GM23338 (cell line): Measurements from ENCODE around the gene BBS1. TPM values are rescaled to one million over a fixed set of nuclear protein-coding genes. Genes with fewer than 3 reads are reported as not detected.

Source experiments
- ATAC-seq: fragments of 200-7000 bp; cut with Tn5 transposase; 3 replicates; pipeline ENCODE4 v1.9.1; 2020
- DNase-seq: peaks from one replicate; pipeline ENCODE4 v3.0.0-alpha.2; 2015; ENCODE audit warnings: low spot score
- H2AFZ ChIP-seq: fragments of 200-600 bp; sonication (generic); 2 replicates; pipeline ENCODE4 v1.8.0; 2016; ENCODE audit warnings: antibody characterized with exemption, mild to moderate bottlenecking, moderate library complexity
- H3F3A ChIP-seq: fragments of 200-600 bp; sonication (generic); replicated peaks from 2 replicates; pipeline ENCODE4 v1.8.0; 2017; ENCODE audit warnings: antibody characterized with exemption, mixed run types, low read depth
- H3K27ac ChIP-seq: fragments of 200-600 bp; sonication (generic); 2 replicates; pipeline ENCODE4 v1.6.1; 2016; ENCODE audit warnings: low read depth
- H3K27me3 ChIP-seq: fragments of 200-600 bp; sonication (generic); 2 replicates; pipeline ENCODE4 v1.8.0; 2016; ENCODE audit warnings: mild to moderate bottlenecking, mixed run types, moderate library complexity; ENCODE audit not compliant: insufficient read depth
- H3K36me3 ChIP-seq: fragments of 200-600 bp; sonication (generic); 2 replicates; pipeline ENCODE4 v1.8.0; 2016; ENCODE audit warnings: mild to moderate bottlenecking; ENCODE audit not compliant: insufficient read depth
- H3K4me1 ChIP-seq: fragments of 200-600 bp; sonication (generic); 2 replicates; pipeline ENCODE4 v1.8.0; 2016; ENCODE audit warnings: mild to moderate bottlenecking, moderate library complexity; ENCODE audit not compliant: insufficient read depth
- H3K4me2 ChIP-seq: fragments of 200-600 bp; sonication (generic); 2 replicates; pipeline ENCODE4 v1.7.1; 2017; ENCODE audit warnings: mixed run types
- H3K4me3 ChIP-seq: fragments of 200-600 bp; sonication (generic); 2 replicates; pipeline ENCODE4 v1.6.1; 2016; ENCODE audit warnings: mixed run types
- H3K79me2 ChIP-seq: fragments of 200-600 bp; sonication (generic); replicated peaks from 2 replicates; pipeline ENCODE4 v1.8.0; 2017; ENCODE audit warnings: mild to moderate bottlenecking; ENCODE audit not compliant: insufficient read depth
- H3K9me2 ChIP-seq: fragments of 200-600 bp; sonication (generic); 2 replicates; pipeline ENCODE4 v1.8.0; 2017; ENCODE audit not compliant: insufficient read depth
- H4K20me1 ChIP-seq: fragments of 200-600 bp; sonication (generic); replicated peaks from 2 replicates; pipeline ENCODE4 v1.8.0; 2017; ENCODE audit warnings: mild to moderate bottlenecking; ENCODE audit not compliant: insufficient read depth
- H3K27ac Mint-ChIP-seq: 2 replicates; pipeline ENCODE4 v1.8.0; 2020; ENCODE audit warnings: inconsistent platforms, mild to moderate bottlenecking, moderate library complexity, mixed read lengths
- H3K27me3 Mint-ChIP-seq: 3 replicates; pipeline ENCODE4 v1.8.0; 2022; ENCODE audit warnings: low read depth, mild to moderate bottlenecking, moderate library complexity, mixed read lengths, inconsistent platforms; ENCODE audit not compliant: insufficient read depth, poor library complexity
- H3K36me3 Mint-ChIP-seq: 3 replicates; pipeline ENCODE4 v1.8.0; 2021; ENCODE audit warnings: low read depth, mild to moderate bottlenecking, inconsistent platforms, moderate library complexity, mixed read lengths
- H3K4me1 Mint-ChIP-seq: 3 replicates; pipeline ENCODE4 v1.8.0; 2020; ENCODE audit warnings: mild to moderate bottlenecking, inconsistent platforms, mixed read lengths
- H3K4me3 Mint-ChIP-seq: 3 replicates; pipeline ENCODE4 v1.8.0; 2021; ENCODE audit warnings: moderate library complexity, mild to moderate bottlenecking, inconsistent platforms, mixed read lengths
- H3K9me3 Mint-ChIP-seq: 3 replicates; pipeline ENCODE4 v1.8.0; 2020; ENCODE audit warnings: moderate library complexity, mild to moderate bottlenecking, inconsistent platforms, mixed read lengths
- CREB1 ChIP-seq: fragments of 250-450 bp; sonication (Bioruptor Pico); IDR thresholded peaks from 2 replicates; pipeline ENCODE4 v1.5.0; 2020; ENCODE audit warnings: low read depth, mild to moderate bottlenecking, moderate library complexity
- CTCF ChIP-seq, 2 experiments: fragments of 200-600 bp in 1 of 2; sonication (generic) in 1 of 2; conservative IDR thresholded peaks; 2 replicates each; pipeline versions ENCODE4 v1.5.1 to v1.6.1; 2016 to 2017; ENCODE audit warnings: antibody characterized with exemption in 2 of 2, low read depth in 2 of 2, mild to moderate bottlenecking in 2 of 2, moderate library complexity in 1 of 2
- ETS1 ChIP-seq: IDR thresholded peaks from 2 replicates; pipeline ENCODE4 v1.6.1; 2016; ENCODE audit warnings: antibody characterized with exemption
- EZH2 ChIP-seq: fragments of 200-600 bp; sonication (generic); IDR thresholded peaks from one replicate; pipeline ENCODE4 v1.8.0; 2017; ENCODE audit warnings: antibody characterized with exemption, mild to moderate bottlenecking, low read depth; ENCODE audit not compliant: unreplicated experiment
- EZH2phosphoT487 ChIP-seq: fragments of 200-600 bp; sonication (generic); IDR thresholded peaks from one replicate; pipeline ENCODE4 v1.8.1; 2018; ENCODE audit warnings: antibody characterized with exemption; ENCODE audit not compliant: unreplicated experiment
- JUNB ChIP-seq: IDR thresholded peaks from one replicate; pipeline ENCODE4 v1.6.1; 2016; ENCODE audit warnings: antibody characterized with exemption; ENCODE audit not compliant: unreplicated experiment
- NANOG ChIP-seq: IDR thresholded peaks from 2 replicates; pipeline ENCODE4 v1.6.1; 2016; ENCODE audit warnings: antibody characterized with exemption, borderline replicate concordance
- POLR2AphosphoS5 ChIP-seq: IDR thresholded peaks from 2 replicates; pipeline ENCODE4 v1.6.1; 2016; ENCODE audit warnings: antibody characterized with exemption, low read depth
- REST ChIP-seq: IDR thresholded peaks from one replicate; pipeline ENCODE4 v1.6.1; 2018; ENCODE audit warnings: antibody characterized with exemption; ENCODE audit not compliant: unreplicated experiment
- STAT1 ChIP-seq: IDR thresholded peaks from one replicate; pipeline ENCODE4 v1.6.1; 2016; ENCODE audit warnings: antibody characterized with exemption; ENCODE audit not compliant: unreplicated experiment
- ZNF114 ChIP-seq: fragments of 250-450 bp; sonication (Bioruptor Pico); IDR thresholded peaks from 2 replicates; pipeline ENCODE4 v1.5.0; 2020; ENCODE audit warnings: mild to moderate bottlenecking, moderate library complexity
- ZNF331 ChIP-seq: fragments of 250-450 bp; sonication (Bioruptor Pico); IDR thresholded peaks from 2 replicates; pipeline ENCODE4 v1.5.0; 2020; ENCODE audit warnings: low read depth, mild to moderate bottlenecking, moderate library complexity
- polyA plus RNA-seq: library from polyadenylated mRNA; unstranded; fragments of >200 nt; fragmentation: Nextera tagmentation; extraction: Ambion mirVana; gene quantifications from 2 replicates; pipeline ENCODE4 v1.2.1, GENCODE V29; 2016
- total RNA-seq: library from RNA; depleted of rRNA; stranded (reverse); fragments of >200 nt; shearing (Covaris generic); gene quantifications from 2 replicates; pipeline ENCODE4 v1.2.3, GENCODE V29; 2014
- TF ChIP-seq, protein P1 (sequence below): fragments of 250-450 bp; sonication (Bioruptor Pico); IDR thresholded peaks from 2 replicates; pipeline ENCODE4 v1.5.0; 2020; ENCODE audit warnings: mild to moderate bottlenecking, moderate library complexity

The BBS1 gene
- total and polyA plus RNA-seq, 2 experiments from 2014 or later: 11.6 to 41.3 TPM

- Histone ChIP-seq H3K79me2 (0 out of 2 replicates have a peak, but pooled peaks cover 4% of the 10 kb centered on the region), H3K4me1 (peaks cover 29% of the 10 kb centered on the region), H3K4me3 (no peak overlapping the region), H4K20me1 (peaks cover 7% of the 10 kb centered on the region), H3K4me2 (no peak overlapping the region), H3K9me2 (no peaks in the 10 kb centered on the region), H2AFZ (no peak overlapping the region), H3F3A (0 out of 2 replicates have a peak, but pooled peaks cover 3% of the 10 kb centered on the region), H3K36me3 (no peaks in the 10 kb centered on the region), H3K27me3 (no peaks in the 10 kb centered on the region), H3K27ac (no peak overlapping the region)
- TF ChIP-seq POLR2AphosphoS5 (no peak), STAT1 (no peak), REST (no peak), ZNF331 (no peak), EZH2phosphoT487 (no peak), ETS1 (no peak), JUNB (no peak), NANOG (no peak), CREB1 (CRISPR knock-in tag) (no peak), CTCF (conservative IDR thresholded peaks at IDR 0.05; ENCODE audit: low read depth in 2 of 2) (no peak), EZH2 (no peak), ZNF114 (CRISPR knock-in tag) (no peak)
- TF ChIP-seq, protein P1, sequence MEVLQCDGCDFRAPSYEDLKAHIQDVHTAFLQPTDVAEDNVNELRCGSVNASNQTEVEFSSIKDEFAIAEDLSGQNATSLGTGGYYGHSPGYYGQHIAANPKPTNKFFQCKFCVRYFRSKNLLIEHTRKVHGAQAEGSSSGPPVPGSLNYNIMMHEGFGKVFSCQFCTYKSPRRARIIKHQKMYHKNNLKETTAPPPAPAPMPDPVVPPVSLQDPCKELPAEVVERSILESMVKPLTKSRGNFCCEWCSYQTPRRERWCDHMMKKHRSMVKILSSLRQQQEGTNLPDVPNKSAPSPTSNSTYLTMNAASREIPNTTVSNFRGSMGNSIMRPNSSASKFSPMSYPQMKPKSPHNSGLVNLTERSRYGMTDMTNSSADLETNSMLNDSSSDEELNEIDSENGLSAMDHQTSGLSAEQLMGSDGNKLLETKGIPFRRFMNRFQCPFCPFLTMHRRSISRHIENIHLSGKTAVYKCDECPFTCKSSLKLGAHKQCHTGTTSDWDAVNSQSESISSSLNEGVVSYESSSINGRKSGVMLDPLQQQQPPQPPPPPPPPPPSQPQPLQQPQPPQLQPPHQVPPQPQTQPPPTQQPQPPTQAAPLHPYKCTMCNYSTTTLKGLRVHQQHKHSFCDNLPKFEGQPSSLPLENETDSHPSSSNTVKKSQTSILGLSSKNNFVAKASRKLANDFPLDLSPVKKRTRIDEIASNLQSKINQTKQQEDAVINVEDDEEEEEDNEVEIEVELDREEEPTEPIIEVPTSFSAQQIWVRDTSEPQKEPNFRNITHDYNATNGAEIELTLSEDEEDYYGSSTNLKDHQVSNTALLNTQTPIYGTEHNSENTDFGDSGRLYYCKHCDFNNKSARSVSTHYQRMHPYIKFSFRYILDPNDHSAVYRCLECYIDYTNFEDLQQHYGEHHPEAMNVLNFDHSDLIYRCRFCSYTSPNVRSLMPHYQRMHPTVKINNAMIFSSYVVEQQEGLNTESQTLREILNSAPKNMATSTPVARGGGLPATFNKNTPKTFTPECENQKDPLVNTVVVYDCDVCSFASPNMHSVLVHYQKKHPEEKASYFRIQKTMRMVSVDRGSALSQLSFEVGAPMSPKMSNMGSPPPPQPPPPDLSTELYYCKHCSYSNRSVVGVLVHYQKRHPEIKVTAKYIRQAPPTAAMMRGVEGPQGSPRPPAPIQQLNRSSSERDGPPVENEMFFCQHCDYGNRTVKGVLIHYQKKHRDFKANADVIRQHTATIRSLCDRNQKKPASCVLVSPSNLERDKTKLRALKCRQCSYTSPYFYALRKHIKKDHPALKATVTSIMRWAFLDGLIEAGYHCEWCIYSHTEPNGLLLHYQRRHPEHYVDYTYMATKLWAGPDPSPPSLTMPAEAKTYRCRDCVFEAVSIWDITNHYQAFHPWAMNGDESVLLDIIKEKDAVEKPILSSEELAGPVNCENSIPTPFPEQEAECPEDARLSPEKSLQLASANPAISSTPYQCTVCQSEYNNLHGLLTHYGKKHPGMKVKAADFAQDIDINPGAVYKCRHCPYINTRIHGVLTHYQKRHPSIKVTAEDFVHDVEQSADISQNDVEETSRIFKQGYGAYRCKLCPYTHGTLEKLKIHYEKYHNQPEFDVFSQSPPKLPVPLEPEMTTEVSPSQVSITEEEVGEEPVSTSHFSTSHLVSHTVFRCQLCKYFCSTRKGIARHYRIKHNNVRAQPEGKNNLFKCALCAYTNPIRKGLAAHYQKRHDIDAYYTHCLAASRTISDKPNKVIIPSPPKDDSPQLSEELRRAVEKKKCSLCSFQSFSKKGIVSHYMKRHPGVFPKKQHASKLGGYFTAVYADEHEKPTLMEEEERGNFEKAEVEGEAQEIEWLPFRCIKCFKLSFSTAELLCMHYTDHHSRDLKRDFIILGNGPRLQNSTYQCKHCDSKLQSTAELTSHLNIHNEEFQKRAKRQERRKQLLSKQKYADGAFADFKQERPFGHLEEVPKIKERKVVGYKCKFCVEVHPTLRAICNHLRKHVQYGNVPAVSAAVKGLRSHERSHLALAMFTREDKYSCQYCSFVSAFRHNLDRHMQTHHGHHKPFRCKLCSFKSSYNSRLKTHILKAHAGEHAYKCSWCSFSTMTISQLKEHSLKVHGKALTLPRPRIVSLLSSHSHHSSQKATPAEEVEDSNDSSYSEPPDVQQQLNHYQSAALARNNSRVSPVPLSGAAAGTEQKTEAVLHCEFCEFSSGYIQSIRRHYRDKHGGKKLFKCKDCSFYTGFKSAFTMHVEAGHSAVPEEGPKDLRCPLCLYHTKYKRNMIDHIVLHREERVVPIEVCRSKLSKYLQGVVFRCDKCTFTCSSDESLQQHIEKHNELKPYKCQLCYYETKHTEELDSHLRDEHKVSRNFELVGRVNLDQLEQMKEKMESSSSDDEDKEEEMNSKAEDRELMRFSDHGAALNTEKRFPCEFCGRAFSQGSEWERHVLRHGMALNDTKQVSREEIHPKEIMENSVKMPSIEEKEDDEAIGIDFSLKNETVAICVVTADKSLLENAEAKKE: no peak
- no peak overlapping the region for H3K27ac Mint-ChIP-seq
- DNase-seq (no peak), ATAC-seq (no peak)
- H3K27me3 Mint-ChIP-seq: peaks cover 11% of the 10 kb centered on the region
- no peaks in the 10 kb centered on the region for H3K9me3 Mint-ChIP-seq
- H3K4me1 Mint-ChIP-seq: peaks cover 26% of the 10 kb centered on the region
- H3K4me3 Mint-ChIP-seq: no peak overlapping the region
- H3K36me3 Mint-ChIP-seq: peaks cover 4% of the 10 kb centered on the region; the same call in 1 of the 3 replicates
Measured at GRCh38 chr11:66549696-66550095, 39.3 kb downstream of the BBS1 start.
